ENCODE measurements around the gene ADAMTS4. TPM values are rescaled to one million over a fixed set of nuclear protein-coding genes. Genes with fewer than 3 reads are reported as not detected.
A peak's percentile ranks its signal among the peaks of the same experiment; 100 is the strongest.

ADAMTS4 gene
- total and polyA plus RNA-seq, 2 of the 4 experiments (the other 2 are of a cell fraction) = 0.39 to 0.72 TPM

GRCh38 chr1:161198194-161198896 lies 509 bp downstream of the ADAMTS4 start:
- Histone ChIP-seq H2BK15ac (ENCODE audit: low read depth, low read length) (0 out of 3 replicates have a peak overlapping the region, but pooled peaks have one; percentile 16), H3K14ac (replicated peaks; ENCODE audit: low read depth, low read length) (no peak overlapping the region), H2BK5ac (ENCODE audit: low read depth, low read length, poor library complexity, severe bottlenecking) (no peak overlapping the region), H2AK9ac (replicated peaks; ENCODE audit: low read depth, low read length, poor library complexity) (peak overlapping the region; percentile 33), H2BK120ac (ENCODE audit: low read depth, low read length) (no peak overlapping the region; the same call in 1 of the 2 replicates), H2AK5ac (ENCODE audit: low read depth, low read length) (peak overlapping the region; percentile 48), H2AFZ (replicated peaks; ENCODE audit: low read length, poor library complexity) (peak overlapping the region; percentile 94), H3K9me3 (ENCODE audit: control insufficient read depth, insufficient read depth, low read length) (no peaks in the 10 kb centered on the region), H3K27me3 (ENCODE audit: control insufficient read depth, insufficient read depth, low read length) (no peaks in the 10 kb centered on the region), H3K79me1 (ENCODE audit: low read depth in 1 of 2, low read length in 2 of 2) (peaks cover 10 to 12% of the 10 kb centered on the region in 2 experiments), H3K9me1 (ENCODE audit: insufficient read depth, low read length) (peaks cover 20% of the 10 kb centered on the region), H3K18ac (ENCODE audit: low read depth, low read length) (no peak overlapping the region), H3K23ac (ENCODE audit: low read depth, low read length) (0 out of 2 replicates have a peak overlapping the region, but pooled peaks have one; percentile 12), H3K4me1 (ENCODE audit: control insufficient read depth, insufficient read depth, low read length) (peaks cover 31% of the 10 kb centered on the region), H3K36me3 (ENCODE audit: control insufficient read depth, insufficient read depth, low read length) (peaks cover under 1% of the 10 kb centered on the region; the same call in 1 of the 2 replicates), H4K20me1 (ENCODE audit: insufficient read depth, low read length) (no peaks in the 10 kb centered on the region), H3K56ac (ENCODE audit: extremely low read depth, insufficient read depth, low read length) (peak overlapping the region; percentile 24; the same call in 1 of the 2 replicates), H3K9ac (ENCODE audit: low read depth, low read length) (no peak overlapping the region), H2BK20ac (ENCODE audit: low read depth, low read length) (no peak overlapping the region), H3K4ac (ENCODE audit: low read depth, low read length) (peak overlapping the region; percentile 68), H4K5ac (ENCODE audit: low read depth, low read length) (peak overlapping the region; percentile 8; the same call in 1 of the 2 replicates), H3K4me2 (ENCODE audit: low read depth, low read length) (peak overlapping the region; percentile 30; the same call in 1 of the 2 replicates), H4K91ac (ENCODE audit: insufficient read depth, low read depth, low read length) (peak overlapping the region; percentile 32; the same call in 1 of the 2 replicates), H3K27ac (ENCODE audit: insufficient read depth, low read length) (no peak overlapping the region; the same call in 1 of the 2 replicates), H4K8ac (ENCODE audit: low read depth in 2 of 2, low read length in 2 of 2) (peak overlapping the region; percentile 42 to 96; a peak in 3 of 4 replicates), H3K4me3 (ENCODE audit: insufficient read depth, low read depth, low read length) (no peak overlapping the region)
- no TSS peak for BruUV-seq (replicated peaks)
- DNase-seq (no peak), ATAC-seq (ENCODE audit: low read depth) (no peak)
- ChIA-PET POLR2A (ENCODE audit: unreplicated experiment) (no interaction called here), CTCF (interaction anchor here (1.0 kb wide), 1 partner anchor 28 kb away, joined by 3 read pairs; no protein-coding TSS in a partner anchor)
- in situ Hi-C loops (cut with MboI; ENCODE audit: low sequenced_read_pairs) (no loop called here), dilution Hi-C loops (cut with HindIII; ENCODE audit: low sequenced_read_pairs, unreplicated experiment) (no loop called here), intact Hi-C loops (cut with micrococcal nuclease) (no loop called here)
- TF ChIP-seq MAZ (IDR thresholded peaks at IDR 0.05; ENCODE audit: borderline replicate concordance, low read depth, low read length) = peak; percentile 19; the same call in 1 of the 2 replicates
- TF ChIP-seq POLR2A (IDR thresholded peaks at IDR 0.05; ENCODE audit: low read depth, low read length) = no peak
- no peak for TF ChIP-seq CHD1 (IDR thresholded peaks at IDR 0.05; ENCODE audit: low read depth, low read length)
- 0 out of 2 replicates have a peak, but pooled peaks have one; percentile 14 for TF ChIP-seq CTCF (conservative IDR thresholded peaks at IDR 0.05; ENCODE audit: low read depth, low read length)
- WGBS, 2 experiments (ENCODE audit: extremely low coverage in 2 of 2, insufficient read length in 1 of 2) = 55% methylated on average over 4 of the region's 20 CpGs; no CpG with 5 or more reads in 1 of the 2 experiments

All from IMR-90 (cell line).